Measurements from ENCODE around the gene FOXP2.

DNA sequence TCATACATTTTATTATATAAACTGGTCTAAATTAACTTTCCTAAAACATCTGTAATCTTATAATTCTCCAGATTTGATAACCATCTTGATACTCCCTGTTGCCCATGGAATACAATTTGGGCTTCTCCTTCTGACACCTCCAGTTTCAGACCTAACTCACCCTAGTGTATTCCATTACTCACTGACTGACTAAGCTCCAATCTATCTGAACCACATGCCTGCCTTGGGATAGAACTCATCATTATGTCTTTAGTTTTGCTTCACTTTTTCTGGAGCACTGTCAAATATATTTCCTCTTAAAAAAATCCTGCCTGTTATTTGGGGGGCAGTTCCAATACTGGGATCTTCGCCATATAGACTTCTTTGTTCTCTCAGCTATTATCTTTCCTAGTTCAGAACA, 4.9 kb upstream of the FOXP2 start:
- TF ChIP-seq, protein P1, sequence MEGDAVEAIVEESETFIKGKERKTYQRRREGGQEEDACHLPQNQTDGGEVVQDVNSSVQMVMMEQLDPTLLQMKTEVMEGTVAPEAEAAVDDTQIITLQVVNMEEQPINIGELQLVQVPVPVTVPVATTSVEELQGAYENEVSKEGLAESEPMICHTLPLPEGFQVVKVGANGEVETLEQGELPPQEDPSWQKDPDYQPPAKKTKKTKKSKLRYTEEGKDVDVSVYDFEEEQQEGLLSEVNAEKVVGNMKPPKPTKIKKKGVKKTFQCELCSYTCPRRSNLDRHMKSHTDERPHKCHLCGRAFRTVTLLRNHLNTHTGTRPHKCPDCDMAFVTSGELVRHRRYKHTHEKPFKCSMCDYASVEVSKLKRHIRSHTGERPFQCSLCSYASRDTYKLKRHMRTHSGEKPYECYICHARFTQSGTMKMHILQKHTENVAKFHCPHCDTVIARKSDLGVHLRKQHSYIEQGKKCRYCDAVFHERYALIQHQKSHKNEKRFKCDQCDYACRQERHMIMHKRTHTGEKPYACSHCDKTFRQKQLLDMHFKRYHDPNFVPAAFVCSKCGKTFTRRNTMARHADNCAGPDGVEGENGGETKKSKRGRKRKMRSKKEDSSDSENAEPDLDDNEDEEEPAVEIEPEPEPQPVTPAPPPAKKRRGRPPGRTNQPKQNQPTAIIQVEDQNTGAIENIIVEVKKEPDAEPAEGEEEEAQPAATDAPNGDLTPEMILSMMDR (tag by site-specific recombination; IDR thresholded peaks at IDR 0.05), result no peak
- TF ChIP-seq OSR2 (tag by site-specific recombination; IDR thresholded peaks at IDR 0.05), result no peak

Measured in HEK293 (cell line).